Retina (tissue), 1 donor: ENCODE data around the gene EWSR1.
"Not testable (repeated sequence)": the region's sequence is repeated elsewhere in the genome, so short reads cannot be mapped to it uniquely, and the experiment has no call there.

Experiments
- DNase-seq: peaks from one replicate; pipeline ENCODE4 v3.0.0-alpha.2; 2016

The EWSR1 gene, protein sequence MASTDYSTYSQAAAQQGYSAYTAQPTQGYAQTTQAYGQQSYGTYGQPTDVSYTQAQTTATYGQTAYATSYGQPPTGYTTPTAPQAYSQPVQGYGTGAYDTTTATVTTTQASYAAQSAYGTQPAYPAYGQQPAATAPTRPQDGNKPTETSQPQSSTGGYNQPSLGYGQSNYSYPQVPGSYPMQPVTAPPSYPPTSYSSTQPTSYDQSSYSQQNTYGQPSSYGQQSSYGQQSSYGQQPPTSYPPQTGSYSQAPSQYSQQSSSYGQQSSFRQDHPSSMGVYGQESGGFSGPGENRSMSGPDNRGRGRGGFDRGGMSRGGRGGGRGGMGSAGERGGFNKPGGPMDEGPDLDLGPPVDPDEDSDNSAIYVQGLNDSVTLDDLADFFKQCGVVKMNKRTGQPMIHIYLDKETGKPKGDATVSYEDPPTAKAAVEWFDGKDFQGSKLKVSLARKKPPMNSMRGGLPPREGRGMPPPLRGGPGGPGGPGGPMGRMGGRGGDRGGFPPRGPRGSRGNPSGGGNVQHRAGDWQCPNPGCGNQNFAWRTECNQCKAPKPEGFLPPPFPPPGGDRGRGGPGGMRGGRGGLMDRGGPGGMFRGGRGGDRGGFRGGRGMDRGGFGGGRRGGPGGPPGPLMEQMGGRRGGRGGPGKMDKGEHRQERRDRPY

DNA sequence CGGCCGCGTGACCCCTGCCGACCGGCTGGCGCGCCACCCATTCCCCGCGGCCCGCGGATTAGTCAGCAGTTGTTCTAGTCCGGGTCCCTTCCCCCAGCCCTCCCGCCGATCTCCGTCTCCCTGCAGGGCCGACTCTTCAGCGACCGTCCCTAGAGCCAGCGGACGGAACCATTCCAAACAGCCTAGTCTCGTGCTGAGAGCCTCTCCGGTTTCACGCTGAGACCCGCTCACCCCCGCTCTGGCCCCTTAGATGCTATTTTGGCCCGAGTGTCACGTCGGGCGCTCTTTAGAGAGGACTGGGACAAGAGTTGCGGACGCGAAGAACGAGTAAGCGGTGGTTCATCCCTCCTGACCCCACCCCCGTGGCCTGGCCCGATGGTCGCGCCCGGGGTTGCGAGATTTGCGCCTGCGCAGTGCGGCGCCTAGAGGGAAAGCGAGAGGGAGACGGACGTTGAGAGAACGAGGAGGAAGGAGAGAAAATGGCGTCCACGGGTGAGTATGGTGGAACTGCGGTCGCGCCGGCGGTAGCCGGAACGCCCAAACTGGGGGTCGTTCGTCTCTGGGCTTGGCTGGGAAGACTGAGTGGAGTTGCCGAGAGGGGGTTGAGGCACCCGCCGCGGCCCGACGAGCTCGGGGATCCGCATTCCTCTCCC lies at the start of gene EWSR1, which contains the start of gene RHBDD3:
TSS of gene EWSR1 (plus strand) at position 411 of the 653 bp plus-strand sequence. CDS start at position 480, 69 bp downstream.
TSS of gene RHBDD3 (minus strand) at position 124 of the 653 bp plus-strand sequence. CDS start 2,355 bp downstream, outside the sequence.
- DNase-seq, result peak; percentile 99

DNA sequence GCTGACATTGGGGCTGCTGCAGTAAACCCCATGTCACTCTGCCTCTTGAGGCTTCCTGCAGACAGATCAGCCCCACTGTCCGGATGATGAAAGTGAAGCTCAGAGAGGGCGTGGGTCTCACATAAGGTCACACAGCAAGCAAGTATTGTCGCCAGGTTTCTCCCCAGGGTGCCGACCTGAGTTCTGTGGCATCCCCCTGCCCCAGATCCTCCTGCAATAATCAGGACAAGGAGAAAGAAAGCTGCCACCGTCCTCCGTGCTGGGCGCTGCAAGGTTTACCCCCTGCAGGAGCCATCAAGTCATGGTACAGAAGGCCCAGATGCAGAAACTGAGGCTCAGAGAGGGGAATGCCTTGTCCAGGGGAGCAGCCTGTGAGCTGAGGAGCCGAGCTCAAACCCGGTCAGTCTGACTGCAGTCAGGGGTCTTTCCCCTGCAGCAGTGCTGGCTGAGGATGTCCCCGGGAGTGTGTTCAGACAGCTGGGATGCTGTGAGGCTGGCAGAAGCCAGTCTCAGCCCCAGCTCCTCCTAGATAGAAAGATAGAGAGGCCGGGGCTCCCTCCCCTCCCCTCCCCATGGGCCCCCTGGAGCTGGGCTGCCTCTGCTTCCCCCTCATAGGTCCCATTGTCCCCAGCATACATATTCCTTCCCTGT lies 49.2 kb upstream of the EWSR1 start:
- no peak for DNase-seq

- not testable (repeated sequence) for DNase-seq
These were observed 48.7 kb upstream of the EWSR1 start for GRCh38 chr22:29219409-29219782.

- DNase-seq, result no peak
These were observed 48.0 kb upstream of the EWSR1 start for GRCh38 chr22:29219881-29220670.

DNA sequence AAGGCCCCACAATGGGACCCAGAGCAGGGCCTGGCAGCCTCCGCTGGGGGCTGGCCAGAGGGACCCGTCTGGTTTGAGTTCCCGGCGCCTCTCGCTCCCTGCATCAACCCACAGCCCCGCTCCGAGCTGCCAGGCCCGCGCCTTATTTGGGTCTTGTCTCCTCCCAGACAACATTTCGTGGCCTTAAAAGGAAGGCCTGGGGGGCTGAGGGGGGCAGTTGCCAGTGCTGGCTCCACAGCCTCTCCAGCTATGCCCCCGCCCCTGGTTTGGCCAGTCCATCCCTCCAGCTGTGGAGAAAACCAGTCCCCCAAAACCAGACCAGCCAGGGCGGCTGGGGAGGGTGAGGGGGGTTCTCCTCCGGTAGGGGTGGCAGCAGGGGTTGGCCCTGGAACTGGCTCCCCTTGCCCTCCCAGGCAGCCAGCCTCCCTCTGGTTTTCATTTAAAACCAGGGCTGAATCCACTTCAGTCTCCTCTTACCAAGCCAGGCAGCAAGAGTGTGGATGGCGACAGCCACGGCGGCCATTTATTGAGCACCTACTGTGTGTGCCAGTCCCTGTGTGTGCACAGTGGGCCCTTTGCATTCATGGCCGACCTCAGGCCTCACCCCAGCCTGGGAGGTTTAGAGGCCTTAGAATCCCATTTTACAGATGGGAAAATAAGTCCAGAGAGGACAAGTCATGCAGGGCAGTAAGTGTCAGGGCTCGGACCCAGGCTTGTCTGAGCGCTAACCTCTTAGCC lies 43.8 kb upstream of the EWSR1 start:
- no peak for DNase-seq

GRCh38 chr22:29224859-29225410 lies 43.1 kb upstream of the EWSR1 start:
- no peak for DNase-seq

- DNase-seq, result peak; percentile 31
These were observed 42.5 kb upstream of the EWSR1 start for GRCh38 chr22:29225422-29226090.

GRCh38 chr22:29226351-29226981 lies 41.6 kb upstream of the EWSR1 start:
- no peak for DNase-seq

- DNase-seq, result no peak
These were observed 36.8 kb upstream of the EWSR1 start for GRCh38 chr22:29230972-29231875.

DNA sequence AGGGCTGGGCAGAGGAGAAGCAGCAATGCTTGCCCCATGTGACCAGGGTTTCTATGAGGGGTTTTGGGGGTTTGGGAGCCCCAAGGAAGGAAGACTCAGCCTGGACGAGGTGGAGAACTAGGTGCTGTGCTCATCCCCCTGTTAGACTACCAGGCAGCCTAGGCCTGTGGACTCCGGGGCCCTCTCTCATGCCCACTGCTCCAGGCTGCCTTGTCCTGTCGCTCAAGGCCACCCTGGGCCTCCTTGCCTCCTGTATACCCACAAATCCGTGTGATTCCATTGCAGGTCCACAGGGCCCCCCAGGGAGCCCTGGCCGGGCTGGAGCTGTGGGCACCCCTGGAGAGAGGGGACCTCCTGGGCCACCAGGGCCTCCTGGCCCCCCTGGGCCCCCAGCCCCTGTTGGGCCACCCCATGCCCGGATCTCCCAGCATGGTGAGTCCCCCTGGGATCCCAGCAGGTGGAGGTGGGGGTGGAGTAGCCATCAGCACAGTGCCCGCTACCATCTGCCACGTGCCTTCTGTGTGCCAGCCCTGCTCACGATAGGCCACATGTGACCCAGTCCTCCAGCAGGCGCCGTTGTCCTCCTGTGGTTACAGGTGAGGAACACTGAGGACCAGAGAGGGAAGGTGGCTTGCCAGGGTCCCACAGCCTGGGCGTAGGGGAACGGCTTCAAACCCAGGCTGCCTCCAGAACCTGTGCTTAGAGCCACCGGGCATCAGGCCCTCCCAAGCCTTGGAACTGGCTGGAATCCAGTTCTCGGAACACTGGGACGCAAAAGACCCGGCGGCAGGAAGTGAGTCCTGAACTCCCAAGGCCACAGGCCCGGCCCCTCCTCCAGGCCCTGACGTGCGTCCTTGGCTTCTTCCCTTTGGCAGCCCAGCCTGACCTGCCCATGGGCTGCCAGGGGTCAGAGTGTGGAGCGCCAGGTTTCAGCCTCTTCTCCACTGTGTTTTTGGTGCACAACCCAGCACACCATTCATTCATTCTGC lies 35.8 kb upstream of the EWSR1 start:
- DNase-seq, result no peak

DNA sequence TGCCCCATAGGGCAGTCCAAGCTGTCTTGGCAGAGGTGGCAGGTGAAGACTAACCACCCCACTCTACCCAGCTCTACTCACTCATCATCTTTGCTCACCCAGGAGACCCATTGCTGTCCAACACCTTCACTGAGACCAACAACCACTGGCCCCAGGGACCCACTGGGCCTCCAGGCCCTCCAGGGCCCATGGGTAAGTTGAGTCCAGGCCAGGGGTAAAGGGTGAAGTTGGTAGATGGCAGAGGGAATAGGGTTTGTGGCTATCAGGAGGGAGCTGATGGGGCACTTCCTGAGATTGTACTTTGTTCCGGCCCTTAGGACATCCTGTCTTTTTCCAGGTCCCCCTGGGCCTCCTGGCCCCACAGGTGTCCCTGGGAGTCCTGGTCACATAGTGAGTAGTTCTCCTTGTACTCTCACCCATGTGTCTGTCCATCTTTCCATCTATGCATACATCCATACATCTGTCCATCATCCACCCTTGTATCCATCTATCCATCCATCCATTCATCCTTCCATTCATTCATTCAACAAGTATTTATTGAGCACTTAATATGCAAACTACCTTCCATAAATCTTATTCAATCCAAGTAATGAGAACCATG lies 34.7 kb upstream of the EWSR1 start:
- no peak for DNase-seq

DNA sequence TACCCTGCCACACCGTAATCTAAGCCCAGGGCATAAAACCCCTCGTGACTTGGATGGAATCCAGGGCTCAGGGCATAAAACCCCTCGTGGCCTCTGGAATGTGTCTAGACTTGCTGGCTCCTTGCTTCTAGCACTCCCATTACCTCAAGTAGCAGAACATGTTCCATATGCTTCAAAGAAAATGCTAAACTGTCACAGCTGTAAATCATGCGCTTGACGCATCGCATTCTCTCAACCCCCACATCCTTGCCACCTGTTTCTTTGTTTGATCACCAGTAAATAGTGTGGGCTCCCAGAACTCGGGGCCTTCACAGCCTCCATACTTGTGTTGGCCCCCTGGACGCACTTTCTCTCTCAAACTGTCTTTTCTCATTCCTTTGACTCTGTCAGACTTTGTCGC lies 27.6 kb upstream of the EWSR1 start:
- not testable (repeated sequence) for DNase-seq

DNA sequence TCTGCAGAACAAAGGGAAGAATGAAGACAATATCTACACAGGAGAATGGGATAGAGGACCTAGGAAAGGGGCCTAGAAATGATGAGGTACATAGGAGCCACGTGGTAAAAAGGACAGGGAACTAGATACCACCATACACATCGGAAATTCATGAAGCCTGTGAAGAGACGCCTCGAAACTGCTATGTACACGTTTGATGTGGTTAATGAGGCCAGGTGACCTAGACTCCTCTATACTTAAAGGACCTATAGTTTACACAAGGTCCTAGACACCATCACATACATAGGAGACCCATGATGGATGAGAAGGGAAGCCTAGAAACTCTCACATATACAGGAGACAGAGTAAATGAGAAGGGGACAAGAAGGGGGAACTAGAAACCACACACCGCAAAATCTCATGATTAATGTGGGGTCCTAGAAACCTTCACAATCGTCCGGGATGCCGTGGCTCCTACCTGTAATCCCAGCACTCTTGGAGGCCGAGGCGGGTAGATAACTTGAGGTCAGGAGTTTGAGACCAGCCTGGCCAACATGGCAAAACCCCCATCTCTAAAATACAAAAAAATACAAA lies 24.1 kb upstream of the EWSR1 start:
- DNase-seq, result no peak

DNA sequence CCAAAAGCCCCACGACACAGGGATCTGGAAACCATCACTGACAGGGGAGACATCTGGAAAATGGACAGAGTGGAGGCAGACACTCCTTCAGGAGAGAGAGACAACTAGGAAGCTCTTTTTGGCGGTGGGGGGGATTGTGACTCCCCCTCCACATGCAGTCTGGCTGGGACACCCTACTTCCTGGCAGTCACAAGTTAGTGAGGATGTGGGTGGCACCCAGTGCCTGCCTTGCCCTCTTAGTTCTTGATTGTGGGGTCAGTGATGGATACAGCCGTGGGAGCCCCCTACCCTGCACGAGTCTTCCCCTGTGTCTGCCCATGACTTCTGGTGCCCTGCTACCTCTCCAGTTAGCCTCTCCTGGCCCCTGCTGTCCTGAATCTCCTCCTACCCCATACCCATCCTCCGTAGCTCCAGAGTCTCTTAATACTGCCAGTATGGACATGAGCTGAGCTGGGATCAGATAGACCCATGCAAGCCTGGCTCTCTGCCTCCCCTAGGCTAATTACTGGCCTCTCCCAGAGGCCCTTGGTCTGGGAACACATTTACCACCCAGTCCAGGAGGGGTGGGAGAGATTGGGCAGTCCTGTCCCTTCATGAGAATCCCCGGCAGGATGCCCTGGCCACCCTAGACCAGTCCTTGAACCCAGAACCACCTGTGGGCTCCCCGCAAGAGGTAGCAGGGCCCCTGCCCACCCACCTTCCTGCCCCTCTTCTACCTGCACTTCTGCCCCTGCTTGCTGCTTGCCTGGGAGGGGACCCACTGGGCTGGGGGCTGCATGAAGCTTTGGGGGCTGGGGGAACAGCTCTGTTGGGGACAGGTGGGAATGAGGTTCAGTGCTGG lies 23.1 kb upstream of the EWSR1 start:
- DNase-seq, result no peak

DNA sequence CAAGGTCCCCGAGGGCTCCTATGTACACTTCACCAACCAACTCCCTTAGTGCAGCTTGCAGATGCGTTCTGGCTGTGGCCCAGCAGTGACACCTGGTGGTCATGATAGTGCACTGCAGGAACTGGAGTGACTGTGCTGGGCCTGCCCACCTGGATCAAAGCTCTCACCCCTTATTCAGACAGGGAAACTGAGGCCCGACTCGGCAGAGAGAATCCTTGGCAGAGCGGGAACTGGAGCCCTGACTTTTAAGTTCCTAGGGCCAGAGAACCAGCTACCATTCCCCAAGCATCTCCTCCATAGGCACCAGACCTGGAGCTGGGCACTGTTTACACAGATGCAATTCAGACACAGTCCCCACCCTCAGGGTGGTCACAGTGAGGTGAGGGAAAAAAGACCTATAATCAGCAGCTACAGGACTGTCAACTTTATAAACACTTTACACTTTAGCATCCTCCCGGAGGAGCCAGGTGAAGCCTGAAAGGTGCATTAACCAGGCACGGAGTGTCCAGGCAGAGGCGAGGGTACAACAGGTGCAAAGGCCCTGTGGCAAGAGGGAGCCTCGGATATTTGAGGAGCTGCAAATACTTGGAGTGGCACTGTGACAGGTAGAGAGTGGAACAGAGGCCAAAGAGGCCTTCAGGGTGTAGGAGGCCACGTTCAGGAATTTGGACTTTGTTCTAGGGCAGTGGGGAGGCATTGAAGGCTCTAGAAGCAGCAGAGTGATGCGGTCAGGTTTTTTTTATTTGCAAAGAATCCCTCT lies 22.3 kb upstream of the EWSR1 start:
- DNase-seq, result peak; percentile 78
